ENCODE results near the gene DLGAP1.

GRCh38 chr18:4416976-4417375 is 38.1 kb downstream of the DLGAP1 start:
- no peak for TF ChIP-seq CTCF (IDR thresholded peaks at IDR 0.05; ENCODE audit: low read length)
- no peak for TF ChIP-seq EZH2 (IDR thresholded peaks at IDR 0.05; ENCODE audit: borderline replicate concordance, low read length)

Measured in OCI-LY1 (cell line).